GM23338 (cell line): Measurements from ENCODE around the gene MPST. TPM values are rescaled to one million over a fixed set of nuclear protein-coding genes. Genes with fewer than 3 reads are reported as not detected.

Experiments
- ATAC-seq: fragments of 200-7000 bp; cut with Tn5 transposase; 3 replicates; pipeline ENCODE4 v1.9.1; 2020
- DNase-seq: peaks from one replicate; pipeline ENCODE4 v3.0.0-alpha.2; 2015; ENCODE audit warnings: low spot score
- H2AFZ ChIP-seq: fragments of 200-600 bp; sonication (generic); 2 replicates; pipeline ENCODE4 v1.8.0; 2016; ENCODE audit warnings: antibody characterized with exemption, mild to moderate bottlenecking, moderate library complexity
- H3F3A ChIP-seq: fragments of 200-600 bp; sonication (generic); replicated peaks from 2 replicates; pipeline ENCODE4 v1.8.0; 2017; ENCODE audit warnings: antibody characterized with exemption, mixed run types, low read depth
- H3K27ac ChIP-seq: fragments of 200-600 bp; sonication (generic); 2 replicates; pipeline ENCODE4 v1.6.1; 2016; ENCODE audit warnings: low read depth
- H3K27me3 ChIP-seq: fragments of 200-600 bp; sonication (generic); 2 replicates; pipeline ENCODE4 v1.8.0; 2016; ENCODE audit warnings: mild to moderate bottlenecking, mixed run types, moderate library complexity; ENCODE audit not compliant: insufficient read depth
- H3K36me3 ChIP-seq: fragments of 200-600 bp; sonication (generic); 2 replicates; pipeline ENCODE4 v1.8.0; 2016; ENCODE audit warnings: mild to moderate bottlenecking; ENCODE audit not compliant: insufficient read depth
- H3K4me1 ChIP-seq: fragments of 200-600 bp; sonication (generic); 2 replicates; pipeline ENCODE4 v1.8.0; 2016; ENCODE audit warnings: mild to moderate bottlenecking, moderate library complexity; ENCODE audit not compliant: insufficient read depth
- H3K4me2 ChIP-seq: fragments of 200-600 bp; sonication (generic); 2 replicates; pipeline ENCODE4 v1.7.1; 2017; ENCODE audit warnings: mixed run types
- H3K4me3 ChIP-seq: fragments of 200-600 bp; sonication (generic); 2 replicates; pipeline ENCODE4 v1.6.1; 2016; ENCODE audit warnings: mixed run types
- H3K79me2 ChIP-seq: fragments of 200-600 bp; sonication (generic); replicated peaks from 2 replicates; pipeline ENCODE4 v1.8.0; 2017; ENCODE audit warnings: mild to moderate bottlenecking; ENCODE audit not compliant: insufficient read depth
- H3K9me2 ChIP-seq: fragments of 200-600 bp; sonication (generic); 2 replicates; pipeline ENCODE4 v1.8.0; 2017; ENCODE audit not compliant: insufficient read depth
- H4K20me1 ChIP-seq: fragments of 200-600 bp; sonication (generic); replicated peaks from 2 replicates; pipeline ENCODE4 v1.8.0; 2017; ENCODE audit warnings: mild to moderate bottlenecking; ENCODE audit not compliant: insufficient read depth
- H3K27ac Mint-ChIP-seq: 2 replicates; pipeline ENCODE4 v1.8.0; 2020; ENCODE audit warnings: inconsistent platforms, mild to moderate bottlenecking, moderate library complexity, mixed read lengths
- H3K27me3 Mint-ChIP-seq: 3 replicates; pipeline ENCODE4 v1.8.0; 2022; ENCODE audit warnings: low read depth, mild to moderate bottlenecking, moderate library complexity, mixed read lengths, inconsistent platforms; ENCODE audit not compliant: insufficient read depth, poor library complexity
- H3K36me3 Mint-ChIP-seq: 3 replicates; pipeline ENCODE4 v1.8.0; 2021; ENCODE audit warnings: low read depth, mild to moderate bottlenecking, inconsistent platforms, moderate library complexity, mixed read lengths
- H3K4me1 Mint-ChIP-seq: 3 replicates; pipeline ENCODE4 v1.8.0; 2020; ENCODE audit warnings: mild to moderate bottlenecking, inconsistent platforms, mixed read lengths
- H3K4me3 Mint-ChIP-seq: 3 replicates; pipeline ENCODE4 v1.8.0; 2021; ENCODE audit warnings: moderate library complexity, mild to moderate bottlenecking, inconsistent platforms, mixed read lengths
- H3K9me3 Mint-ChIP-seq: 3 replicates; pipeline ENCODE4 v1.8.0; 2020; ENCODE audit warnings: moderate library complexity, mild to moderate bottlenecking, inconsistent platforms, mixed read lengths
- CREB1 ChIP-seq: fragments of 250-450 bp; sonication (Bioruptor Pico); IDR thresholded peaks from 2 replicates; pipeline ENCODE4 v1.5.0; 2020; ENCODE audit warnings: low read depth, mild to moderate bottlenecking, moderate library complexity
- CTCF ChIP-seq, 2 experiments: fragments of 200-600 bp in 1 of 2; sonication (generic) in 1 of 2; conservative IDR thresholded peaks; 2 replicates each; pipeline versions ENCODE4 v1.5.1 to v1.6.1; 2016 to 2017; ENCODE audit warnings: antibody characterized with exemption in 2 of 2, low read depth in 2 of 2, mild to moderate bottlenecking in 2 of 2, moderate library complexity in 1 of 2
- EZH2phosphoT487 ChIP-seq: fragments of 200-600 bp; sonication (generic); IDR thresholded peaks from one replicate; pipeline ENCODE4 v1.8.1; 2018; ENCODE audit warnings: antibody characterized with exemption; ENCODE audit not compliant: unreplicated experiment
- NANOG ChIP-seq: IDR thresholded peaks from 2 replicates; pipeline ENCODE4 v1.6.1; 2016; ENCODE audit warnings: antibody characterized with exemption, borderline replicate concordance
- REST ChIP-seq: IDR thresholded peaks from one replicate; pipeline ENCODE4 v1.6.1; 2018; ENCODE audit warnings: antibody characterized with exemption; ENCODE audit not compliant: unreplicated experiment
- ZNF331 ChIP-seq: fragments of 250-450 bp; sonication (Bioruptor Pico); IDR thresholded peaks from 2 replicates; pipeline ENCODE4 v1.5.0; 2020; ENCODE audit warnings: low read depth, mild to moderate bottlenecking, moderate library complexity
- polyA plus RNA-seq: library from polyadenylated mRNA; unstranded; fragments of >200 nt; fragmentation: Nextera tagmentation; extraction: Ambion mirVana; gene quantifications from 2 replicates; pipeline ENCODE4 v1.2.1, GENCODE V29; 2016
- total RNA-seq: library from RNA; depleted of rRNA; stranded (reverse); fragments of >200 nt; shearing (Covaris generic); gene quantifications from 2 replicates; pipeline ENCODE4 v1.2.3, GENCODE V29; 2014

MPST gene
- total and polyA plus RNA-seq, 2 experiments from 2014 or later: 86.2 to 158 TPM

GRCh38 chr22:36998620-36999351, 20.8 kb upstream of the MPST start:
- no peaks in the 10 kb centered on the region for H3K36me3 Mint-ChIP-seq
- ATAC-seq: peak; percentile 80
- H3K36me3 ChIP-seq: no peaks in the 10 kb centered on the region
- H3K9me2 ChIP-seq: no peaks in the 10 kb centered on the region
- H3K4me1 ChIP-seq: 0 out of 2 replicates have a peak, but pooled peaks cover 5% of the 10 kb centered on the region
- peaks cover 2% of the 10 kb centered on the region; the same call in 1 of the 3 replicates for H3K4me1 Mint-ChIP-seq
- no peak overlapping the region for H3K4me2 ChIP-seq
- no peak overlapping the region for H3K4me3 ChIP-seq
- H3K27me3 ChIP-seq: no peaks in the 10 kb centered on the region
- H2AFZ ChIP-seq: no peak overlapping the region
- H3K9me3 Mint-ChIP-seq: no peaks in the 10 kb centered on the region
- H3K27me3 Mint-ChIP-seq: peaks cover 10% of the 10 kb centered on the region
- peak; percentile 67 for DNase-seq
- no peaks in the 10 kb centered on the region for H4K20me1 ChIP-seq
- no peak overlapping the region for H3K27ac ChIP-seq
- no peak overlapping the region for H3K4me3 Mint-ChIP-seq
- no peaks in the 10 kb centered on the region for H3K79me2 ChIP-seq
- TF ChIP-seq EZH2phosphoT487 (no peak), CTCF (conservative IDR thresholded peaks at IDR 0.05; ENCODE audit: low read depth in 2 of 2) (peak; percentile 55 to 67)
- H3F3A ChIP-seq: no peaks in the 10 kb centered on the region
- no peak overlapping the region for H3K27ac Mint-ChIP-seq

GRCh38 chr22:36999463-36999862, 20.1 kb upstream of the MPST start:
- no peaks in the 10 kb centered on the region for H3K9me3 Mint-ChIP-seq
- H3K36me3 ChIP-seq: no peaks in the 10 kb centered on the region
- H3K27me3 Mint-ChIP-seq: peaks cover 10% of the 10 kb centered on the region
- H3K9me2 ChIP-seq: no peaks in the 10 kb centered on the region
- H3K36me3 Mint-ChIP-seq: no peaks in the 10 kb centered on the region
- DNase-seq (no peak), ATAC-seq (no peak)
- H3K4me1 ChIP-seq: 0 out of 2 replicates have a peak, but pooled peaks cover 5% of the 10 kb centered on the region
- peaks cover 2% of the 10 kb centered on the region; the same call in 1 of the 3 replicates for H3K4me1 Mint-ChIP-seq
- H3K4me2 ChIP-seq: no peak overlapping the region
- H3K27ac ChIP-seq: no peak overlapping the region
- no peaks in the 10 kb centered on the region for H4K20me1 ChIP-seq
- TF ChIP-seq NANOG: no peak
- TF ChIP-seq EZH2phosphoT487: no peak
- TF ChIP-seq CREB1 (CRISPR knock-in tag): no peak
- TF ChIP-seq CTCF (conservative IDR thresholded peaks at IDR 0.05; ENCODE audit: low read depth in 2 of 2): no peak
- no peak for TF ChIP-seq REST
- TF ChIP-seq ZNF331 (CRISPR knock-in tag): no peak
- H3K4me3 Mint-ChIP-seq: no peak overlapping the region
- H3K27me3 ChIP-seq: no peaks in the 10 kb centered on the region
- H3K27ac Mint-ChIP-seq: no peak overlapping the region
- H2AFZ ChIP-seq: no peak overlapping the region
- no peak overlapping the region for H3K4me3 ChIP-seq
- H3F3A ChIP-seq: no peaks in the 10 kb centered on the region
- H3K79me2 ChIP-seq: no peaks in the 10 kb centered on the region
